Mesothelial cell of epicardium (in vitro differentiated cells): Measurements from ENCODE around the gene MX2. TPM values are rescaled to one million over a fixed set of nuclear protein-coding genes. Genes with fewer than 3 reads are reported as not detected.

ENCODE experiments used
- DNase-seq, 2 experiments: peaks; one replicate each; pipeline ENCODE4 v3.0.0; 2021; ENCODE audit warnings: low spot score in 2 of 2; ENCODE audit not compliant: unreplicated experiment in 2 of 2
- H3K27ac Mint-ChIP-seq: 2 replicates; pipeline ENCODE4 v1.8.0; 2021; ENCODE audit warnings: mixed read lengths
- H3K27me3 Mint-ChIP-seq: 2 replicates; pipeline ENCODE4 v1.8.0; 2021; ENCODE audit warnings: low read depth, mixed read lengths
- H3K36me3 Mint-ChIP-seq: 2 replicates; pipeline ENCODE4 v1.8.0; 2021; ENCODE audit warnings: mixed read lengths
- H3K4me1 Mint-ChIP-seq: 2 replicates; pipeline ENCODE4 v1.8.0; 2021; ENCODE audit warnings: mixed read lengths
- H3K4me3 Mint-ChIP-seq: 2 replicates; pipeline ENCODE4 v1.8.0; 2021; ENCODE audit warnings: mild to moderate bottlenecking, moderate library complexity, mixed read lengths
- H3K9me3 Mint-ChIP-seq: 2 replicates; pipeline ENCODE4 v1.8.0; 2021; ENCODE audit warnings: mixed read lengths
- CTCF ChIP-seq: fragments of 200-600 bp; sonication (generic); IDR thresholded peaks from one replicate; pipeline ENCODE4 v1.5.0; 2021; ENCODE audit warnings: antibody characterized with exemption; ENCODE audit not compliant: unreplicated experiment
- total RNA-seq: library from RNA; stranded (reverse); gene quantifications from 3 replicates; pipeline ENCODE4 v1.2.1, GENCODE V29; 2021

Gene MX2
- total RNA-seq, 1 donor from 2014 or later: 3.2 TPM

GRCh38 chr21:41317458-41317857 lies 44.4 kb upstream of the MX2 start:
- H3K36me3 Mint-ChIP-seq: no peaks in the 10 kb centered on the region
- no peak for DNase-seq
- H3K27me3 Mint-ChIP-seq: peaks cover 46% of the 10 kb centered on the region
- H3K4me1 Mint-ChIP-seq: peaks cover 3% of the 10 kb centered on the region
- H3K27ac Mint-ChIP-seq: no peak overlapping the region
- H3K9me3 Mint-ChIP-seq: no peaks in the 10 kb centered on the region
- H3K4me3 Mint-ChIP-seq: peak overlapping the region; percentile 67
- TF ChIP-seq CTCF: no peak

DNA sequence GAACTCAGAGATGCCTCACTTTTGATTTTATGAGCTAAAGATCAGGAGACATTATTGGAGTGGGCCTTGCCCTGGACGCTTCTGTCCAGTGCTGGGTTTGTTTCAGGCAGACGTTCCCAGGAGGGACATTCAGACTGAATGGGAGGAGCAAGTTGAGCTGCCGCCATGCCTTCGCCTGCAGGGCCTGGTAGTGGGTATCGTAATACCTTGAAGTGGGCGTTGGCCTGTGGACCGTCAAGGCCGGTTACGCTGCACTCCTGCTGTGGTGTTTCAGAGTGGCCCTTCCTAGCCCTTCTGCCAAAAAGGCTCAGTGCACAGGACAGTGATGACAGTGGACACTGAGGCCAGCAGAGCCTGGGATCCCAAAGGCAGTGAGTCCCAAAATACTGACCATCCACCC lies 43.6 kb upstream of the MX2 start:
- no peaks in the 10 kb centered on the region for H3K9me3 Mint-ChIP-seq
- peaks cover 3% of the 10 kb centered on the region for H3K4me1 Mint-ChIP-seq
- no peak for TF ChIP-seq CTCF
- peaks cover 44% of the 10 kb centered on the region for H3K27me3 Mint-ChIP-seq
- H3K36me3 Mint-ChIP-seq: no peaks in the 10 kb centered on the region
- DNase-seq: no peak
- no peak overlapping the region for H3K27ac Mint-ChIP-seq
- H3K4me3 Mint-ChIP-seq: peak overlapping the region; percentile 67

DNA sequence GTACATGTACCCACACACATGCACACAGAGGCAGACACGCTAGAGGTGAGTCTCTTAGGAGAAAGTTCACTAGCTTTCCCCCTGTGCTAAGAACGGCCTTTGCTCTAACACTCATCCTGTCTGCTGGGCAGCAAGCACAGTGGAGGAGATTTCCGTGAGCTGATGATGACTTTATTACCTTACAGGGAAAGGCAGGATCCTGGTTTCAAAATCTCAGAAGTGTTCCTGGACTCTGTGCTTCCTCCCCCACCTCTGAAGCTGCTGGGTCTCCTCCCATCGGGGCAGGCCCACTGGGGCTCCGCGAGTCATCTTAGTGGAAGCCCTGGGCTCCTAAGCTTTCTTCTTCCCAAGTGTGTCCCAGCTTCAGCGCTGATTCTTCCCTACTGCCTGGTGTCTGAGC lies 42.6 kb upstream of the MX2 start:
- no peak for TF ChIP-seq CTCF
- Mint-ChIP-seq H3K27ac (no peak overlapping the region), H3K4me1 (peaks cover 3% of the 10 kb centered on the region), H3K27me3 (peaks cover 44% of the 10 kb centered on the region), H3K4me3 (no peak overlapping the region), H3K36me3 (no peaks in the 10 kb centered on the region), H3K9me3 (no peaks in the 10 kb centered on the region)
- no peak for DNase-seq

- no peaks in the 10 kb centered on the region for H3K36me3 Mint-ChIP-seq
- H3K9me3 Mint-ChIP-seq: no peaks in the 10 kb centered on the region
- no peak for TF ChIP-seq CTCF
- no peak overlapping the region for H3K27ac Mint-ChIP-seq
- no peak overlapping the region for H3K4me3 Mint-ChIP-seq
- H3K27me3 Mint-ChIP-seq: peaks cover 25% of the 10 kb centered on the region
- H3K4me1 Mint-ChIP-seq: peaks cover 3% of the 10 kb centered on the region
- DNase-seq: no peak
Observed at GRCh38 chr21:41321211-41321907, 40.5 kb upstream of the MX2 start.

- no peak overlapping the region for H3K4me3 Mint-ChIP-seq
- no peaks in the 10 kb centered on the region for H3K9me3 Mint-ChIP-seq
- peaks cover 22% of the 10 kb centered on the region for H3K27me3 Mint-ChIP-seq
- peaks cover 3% of the 10 kb centered on the region for H3K4me1 Mint-ChIP-seq
- H3K36me3 Mint-ChIP-seq: no peaks in the 10 kb centered on the region
- H3K27ac Mint-ChIP-seq: no peak overlapping the region
- no peak for TF ChIP-seq CTCF
- DNase-seq: no peak
Observed at GRCh38 chr21:41321908-41322495, 39.8 kb upstream of the MX2 start.
